Motor neuron (in vitro differentiated cells): ENCODE results near the gene PHF13. TPM values are rescaled to one million over a fixed set of nuclear protein-coding genes. Genes with fewer than 3 reads are reported as not detected.

Experiments
- ATAC-seq, 8 experiments: fragments of 200-7000 bp; cut with Tn5 transposase; replicated peaks in 6 of 8; 2 replicates each; pipeline ENCODE4 v1.8.0; 2021; ENCODE audit warnings: mild to moderate bottlenecking in 8 of 8, moderate library complexity in 8 of 8
- H3K27ac ChIP-seq, 2 donors: fragments of 250-450 bp; sonication (Bioruptor Pico); 2 replicates each; pipeline ENCODE4 v1.9.0; 2021; ENCODE audit warnings: antibody characterized with exemption in 2 of 2, mild to moderate bottlenecking in 2 of 2, moderate library complexity in 1 of 2
- H3K4me1 ChIP-seq, 2 donors: fragments of 250-450 bp; sonication (Bioruptor Pico); replicated peaks in 1 of 2; 2 replicates each; pipeline ENCODE4 v1.6.1; 2021; ENCODE audit warnings: antibody characterized with exemption in 2 of 2, mild to moderate bottlenecking in 2 of 2, moderate library complexity in 1 of 2
- H3K4me3 ChIP-seq, 5 donors: fragments of 250-450 bp; sonication (Bioruptor Pico); 2 replicates each; pipeline ENCODE4 v1.9.0; 2021; ENCODE audit warnings: antibody characterized with exemption in 5 of 5, mild to moderate bottlenecking in 5 of 5, moderate library complexity in 4 of 5
- WGBS, 10 experiments: fragments of 450-650 bp; shearing (Covaris generic); methylation state at CpG; one replicate each; pipeline ENCODE4 v1.0.0; 2022; 5-methylcytosine and 5-hydroxymethylcytosine counted together
- in situ Hi-C, 9 experiments: fragments of 400-800 bp; cut with MboI; loops; one replicate each; pipeline ENCODE4 v1.15.0; 2021; ENCODE audit warnings: low sequenced_read_pairs in 9 of 9, low pct_unique_long_range_greater_than_20kb in 2 of 9; ENCODE audit not compliant: unreplicated experiment in 9 of 9
- total RNA-seq, 8 experiments: library from RNA; unstranded; fragments of 300-600 nt; gene quantifications; 2 replicates each; pipeline versions ENCODE4 v1.2.3 to v1.2.4, GENCODE V29; 2022

The PHF13 gene
- total RNA-seq, 8 experiments from 2014 or later: 7.3 to 17.1 (median 10.1) TPM

DNA sequence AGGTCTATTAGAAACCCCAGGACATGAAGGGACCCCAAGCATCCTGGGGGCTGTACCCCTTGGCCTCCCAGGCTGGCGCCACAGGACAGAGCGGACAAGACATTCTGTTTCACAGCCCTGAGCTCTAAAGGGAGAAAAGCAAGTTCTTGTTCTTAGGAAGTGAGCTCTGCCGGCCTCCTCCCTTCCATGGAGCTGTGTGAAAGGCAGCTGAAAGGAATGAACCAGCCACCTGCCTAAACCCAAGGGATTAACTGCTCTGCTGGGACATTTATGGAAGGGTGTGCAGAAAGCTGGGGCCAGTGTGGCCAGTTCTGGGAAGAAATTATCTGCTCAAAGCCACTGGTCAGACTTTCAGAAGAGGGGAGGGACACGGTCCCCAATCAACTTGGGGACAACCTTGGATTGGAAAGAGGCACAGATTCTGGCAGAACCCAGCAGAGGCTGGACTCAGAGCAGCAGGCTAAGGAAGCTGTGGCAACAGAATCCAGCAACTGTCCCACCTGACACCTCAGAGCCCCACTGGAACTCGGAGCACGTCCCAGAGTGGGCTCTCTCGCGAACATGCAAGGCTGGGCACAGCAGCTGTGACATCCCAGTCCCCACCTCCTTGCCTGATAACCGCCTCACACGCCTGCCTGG, 13.0 kb upstream of the PHF13 start:
- H3K27ac ChIP-seq: peak overlapping the region in 1 of 2 donors; percentile 19
- 0 to 100% (median 35%) methylated on average over 2 to 6 of the region's 10 CpGs; no CpG with 5 or more reads in 3 of the 10 experiments for WGBS, 10 experiments
- peak overlapping the region; percentile 49 to 64 (median 59) for H3K4me3 ChIP-seq
- ATAC-seq: peak in 6 of 8 experiments; percentile 0 to 17 (median 2)
- in situ Hi-C loops: no loop called here
- H3K4me1 ChIP-seq: peaks cover 31 to 40% of the 10 kb centered on the region in 2 donors

DNA sequence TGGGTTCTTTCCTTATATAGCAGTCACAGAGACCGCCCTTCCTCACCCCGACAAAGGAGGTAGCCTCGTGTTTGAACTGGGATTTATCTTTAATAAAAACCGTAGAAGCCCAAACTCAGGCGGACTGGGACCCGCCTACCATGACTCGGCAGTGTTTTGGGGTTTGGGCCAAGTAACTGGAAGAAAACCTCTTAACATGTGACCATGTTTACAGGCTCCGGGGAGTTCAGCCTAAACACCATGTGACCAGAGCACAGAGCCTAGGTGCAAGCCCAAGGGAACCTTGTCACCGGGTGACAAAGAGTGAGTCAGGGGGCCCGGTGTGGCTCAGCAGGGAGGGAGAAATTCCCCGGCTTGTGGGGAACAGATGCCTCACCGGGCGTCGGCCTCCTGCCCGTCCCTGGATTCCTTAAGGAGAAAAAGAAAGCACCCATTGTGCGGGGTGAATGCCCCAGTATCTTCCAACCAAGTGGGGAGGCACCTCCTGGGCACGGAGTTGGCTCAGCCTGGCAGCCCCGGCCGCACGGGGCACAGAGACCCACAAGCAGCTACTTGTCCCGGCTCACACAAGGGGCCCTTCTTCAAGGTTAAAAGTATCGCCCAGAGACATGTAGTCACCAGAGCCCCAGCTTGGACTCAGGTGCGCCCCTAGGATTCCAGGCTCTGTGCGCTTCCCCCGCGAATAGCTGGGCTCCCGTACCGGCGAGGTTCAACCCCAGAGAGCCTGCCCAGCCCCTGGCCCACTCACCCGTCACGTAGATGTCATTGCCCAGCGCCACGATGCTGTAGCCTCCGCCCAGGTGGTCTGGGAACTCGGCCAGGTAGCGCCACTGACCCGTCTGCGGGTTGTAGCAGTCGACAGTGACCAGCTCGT, 12.2 kb upstream of the PHF13 start:
- peak; percentile 9 to 50 (median 24) for ATAC-seq
- H3K4me1 ChIP-seq: peaks cover 31 to 34% of the 10 kb centered on the region in 2 donors
- H3K4me3 ChIP-seq: peak overlapping the region; percentile 49 to 64 (median 59)
- WGBS, 10 experiments: 0 to 7% (median 0%) methylated on average over 1 to 25 of the region's 40 CpGs; no CpG with 5 or more reads in 2 of the 10 experiments
- in situ Hi-C loops: no loop called here
- H3K27ac ChIP-seq: peak overlapping the region in 1 of 2 donors; percentile 19

GRCh38 chr1:6601923-6602668, 11.4 kb upstream of the PHF13 start:
- peak overlapping the region; percentile 56 to 88 for H3K27ac ChIP-seq
- peaks cover 26 to 31% of the 10 kb centered on the region in 2 donors for H3K4me1 ChIP-seq
- H3K4me3 ChIP-seq: peak overlapping the region; percentile 49 to 64 (median 59)
- ATAC-seq: peak; percentile 3 to 61 (median 26)
- WGBS, 10 experiments: 0 to 2% (median 0%) methylated on average over 3 to 52 of the region's 103 CpGs; no CpG with 5 or more reads in 4 of the 10 experiments
- in situ Hi-C loops: no loop called here

DNA sequence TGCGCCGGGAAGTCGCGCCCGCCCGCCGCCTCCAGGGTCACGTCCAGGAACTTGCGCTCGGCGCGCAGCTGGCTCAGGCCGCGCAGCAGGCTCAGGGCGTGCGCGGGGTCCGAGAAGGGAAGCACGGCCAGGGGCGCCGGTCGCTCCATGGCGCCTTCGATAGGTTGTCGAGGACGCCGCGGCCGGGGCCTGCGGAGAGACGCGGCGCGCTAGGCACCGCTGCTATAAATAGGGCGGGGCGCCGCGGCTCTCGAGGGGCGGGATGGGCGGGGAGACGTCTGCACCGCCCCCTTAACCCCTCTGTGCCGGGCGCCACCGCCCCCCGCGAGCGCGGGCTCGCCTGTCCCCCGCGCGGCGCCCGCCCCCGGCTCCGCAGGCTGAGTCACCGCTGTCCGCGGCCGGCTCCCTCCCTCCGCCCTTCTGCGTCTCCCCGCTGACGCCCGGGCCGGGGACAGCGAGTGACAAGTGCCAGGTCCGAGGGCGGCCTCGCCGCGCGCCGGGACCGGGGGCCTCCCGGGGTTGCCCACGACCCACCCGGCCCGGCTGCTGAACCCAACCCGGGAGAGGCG, 10.8 kb upstream of the PHF13 start, which contains the start of gene KLHL21:
TSS of gene KLHL21 (minus strand) at position 201 of the 569 bp plus-strand sequence. CDS start at position 149, 52 bp downstream.
- H3K27ac ChIP-seq: peak within 1 kb of the TSS; percentile 66 to 88
- peaks cover 22 to 31% of the 10 kb centered on the region in 2 donors for H3K4me1 ChIP-seq
- peak within 1 kb of the TSS; percentile 49 to 64 (median 59) for H3K4me3 ChIP-seq
- in situ Hi-C loops: no loop called here
- WGBS, 10 experiments: 0% methylated on average over 13 of the region's 84 CpGs; no CpG with 5 or more reads in 9 of the 10 experiments
- peak; percentile 52 to 82 (median 72) for ATAC-seq

DNA sequence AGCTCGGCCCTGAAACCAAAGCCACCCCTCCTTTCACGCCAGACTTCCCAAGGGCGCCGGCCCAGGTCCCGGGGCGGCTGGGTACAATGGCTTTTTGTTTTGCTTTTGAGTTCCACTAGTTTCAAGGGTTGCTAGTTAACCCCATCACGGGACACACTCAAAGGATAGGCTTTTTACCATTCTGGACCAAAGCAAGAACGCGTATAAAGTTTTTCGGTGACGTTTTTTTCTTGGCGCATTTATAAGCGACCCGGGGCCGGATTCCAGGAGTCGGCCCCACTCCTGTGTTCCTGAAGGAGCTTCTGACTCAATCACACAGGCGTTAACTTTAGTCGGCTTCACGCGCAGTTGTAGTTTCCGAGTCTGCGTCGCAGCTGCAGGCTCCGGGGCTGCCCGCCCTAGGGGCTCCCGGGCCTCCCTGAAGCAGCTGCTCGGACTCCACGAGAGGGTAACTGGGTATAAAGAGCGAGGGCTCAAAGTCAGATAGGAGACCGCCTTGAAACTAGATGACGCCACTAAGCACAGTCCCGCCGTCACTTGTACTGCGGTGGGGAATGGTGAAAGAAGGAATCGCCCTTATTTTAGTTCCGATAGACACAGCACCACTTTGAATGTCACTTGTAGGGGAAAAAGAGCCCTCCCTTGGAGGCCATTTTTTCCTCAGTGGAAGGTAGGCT, 10.2 kb upstream of the PHF13 start:
- WGBS, 10 experiments: 0 to 13% (median 2%) methylated on average over 2 to 32 of the region's 36 CpGs; no CpG with 5 or more reads in 1 of the 10 experiments
- peak; percentile 8 to 33 (median 24) for ATAC-seq
- in situ Hi-C loops: no loop called here
- Histone ChIP-seq H3K4me3 (peak overlapping the region; percentile 49 to 64 (median 59)), H3K27ac (peak overlapping the region; percentile 66 to 88), H3K4me1 (peaks cover 22 to 31% of the 10 kb centered on the region in 2 donors)

GRCh38 chr1:6603915-6604558, 9.5 kb upstream of the PHF13 start:
- peak overlapping the region in 4 of 5 donors; percentile 54 to 64 (median 60) for H3K4me3 ChIP-seq
- H3K4me1 ChIP-seq: peaks cover 22 to 31% of the 10 kb centered on the region in 2 donors
- in situ Hi-C loops: no loop called here
- 13 to 51% (median 30%) methylated on average over 2 to 19 of the region's 19 CpGs; no CpG with 5 or more reads in 1 of the 10 experiments for WGBS, 10 experiments
- H3K27ac ChIP-seq: peak overlapping the region; percentile 66 to 88
- ATAC-seq: peak in 7 of 8 experiments; percentile 1 to 34 (median 7)

GRCh38 chr1:6612641-6613360, 730 bp upstream of the PHF13 start:
- ATAC-seq: peak; percentile 53 to 69 (median 64)
- 1 to 13% (median 2%) methylated on average over 4 to 29 of the region's 67 CpGs; no CpG with 5 or more reads in 1 of the 10 experiments for WGBS, 10 experiments
- Histone ChIP-seq H3K4me3 (peak overlapping the region; percentile 64 to 90 (median 79)), H3K4me1 (peaks cover 4 to 5% of the 10 kb centered on the region in 2 donors), H3K27ac (peak overlapping the region; percentile 80 to 83)
- in situ Hi-C loops: no loop called here

DNA sequence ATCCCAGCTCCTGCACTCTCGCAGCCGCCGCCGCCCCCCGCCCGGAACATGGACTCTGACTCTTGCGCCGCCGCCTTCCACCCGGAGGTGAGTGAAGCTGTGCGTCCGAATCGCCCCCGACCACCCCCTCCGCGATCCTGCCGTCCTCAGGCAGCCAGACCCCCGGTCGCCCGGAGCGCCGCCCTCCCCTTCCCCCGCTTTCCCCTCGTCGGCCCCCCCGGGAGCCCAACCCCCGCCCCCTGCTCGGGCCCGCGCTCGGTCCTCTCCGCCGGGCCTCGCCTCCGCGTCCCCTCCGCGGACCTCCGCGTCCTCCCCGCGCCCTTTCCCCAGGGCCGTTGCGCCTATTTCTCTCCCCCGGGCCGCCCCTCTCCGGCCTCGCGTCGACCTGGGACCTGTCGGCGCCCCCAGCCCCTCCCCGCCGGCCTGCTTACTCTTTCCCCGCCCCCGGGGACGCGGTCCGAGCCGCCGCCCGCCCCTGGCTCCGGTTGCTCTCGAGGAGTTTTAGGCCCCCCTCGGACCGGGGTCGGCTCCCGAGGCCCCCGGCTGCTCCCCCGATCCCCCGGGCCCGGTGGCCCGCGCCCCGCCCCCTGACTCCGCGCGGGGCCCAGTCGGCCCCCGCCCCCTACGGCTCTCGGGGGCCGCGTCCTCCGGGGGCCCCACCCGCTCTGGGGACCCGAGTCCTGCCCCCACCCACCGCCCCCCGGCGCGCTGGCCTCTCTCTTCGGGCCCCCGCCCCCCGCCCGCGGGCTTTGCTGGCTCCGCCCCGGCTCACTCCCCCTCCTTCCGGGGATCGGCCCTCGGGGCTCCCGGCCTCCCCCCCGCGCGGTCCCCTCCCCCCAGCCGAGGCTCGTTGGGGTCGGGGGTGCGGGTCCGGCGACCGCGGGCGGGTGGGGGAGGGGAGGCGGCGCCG, 743 bp downstream of the PHF13 start:
- Histone ChIP-seq H3K27ac (peak overlapping the region; percentile 30 to 69), H3K4me3 (peak overlapping the region; percentile 64 to 90 (median 79)), H3K4me1 (peaks cover 4 to 5% of the 10 kb centered on the region in 2 donors)
- WGBS, 10 experiments: 0% methylated on average over 15 of the region's 117 CpGs; no CpG with 5 or more reads in 9 of the 10 experiments
- in situ Hi-C loops: no loop called here
- peak; percentile 0 to 11 (median 2) for ATAC-seq

DNA sequence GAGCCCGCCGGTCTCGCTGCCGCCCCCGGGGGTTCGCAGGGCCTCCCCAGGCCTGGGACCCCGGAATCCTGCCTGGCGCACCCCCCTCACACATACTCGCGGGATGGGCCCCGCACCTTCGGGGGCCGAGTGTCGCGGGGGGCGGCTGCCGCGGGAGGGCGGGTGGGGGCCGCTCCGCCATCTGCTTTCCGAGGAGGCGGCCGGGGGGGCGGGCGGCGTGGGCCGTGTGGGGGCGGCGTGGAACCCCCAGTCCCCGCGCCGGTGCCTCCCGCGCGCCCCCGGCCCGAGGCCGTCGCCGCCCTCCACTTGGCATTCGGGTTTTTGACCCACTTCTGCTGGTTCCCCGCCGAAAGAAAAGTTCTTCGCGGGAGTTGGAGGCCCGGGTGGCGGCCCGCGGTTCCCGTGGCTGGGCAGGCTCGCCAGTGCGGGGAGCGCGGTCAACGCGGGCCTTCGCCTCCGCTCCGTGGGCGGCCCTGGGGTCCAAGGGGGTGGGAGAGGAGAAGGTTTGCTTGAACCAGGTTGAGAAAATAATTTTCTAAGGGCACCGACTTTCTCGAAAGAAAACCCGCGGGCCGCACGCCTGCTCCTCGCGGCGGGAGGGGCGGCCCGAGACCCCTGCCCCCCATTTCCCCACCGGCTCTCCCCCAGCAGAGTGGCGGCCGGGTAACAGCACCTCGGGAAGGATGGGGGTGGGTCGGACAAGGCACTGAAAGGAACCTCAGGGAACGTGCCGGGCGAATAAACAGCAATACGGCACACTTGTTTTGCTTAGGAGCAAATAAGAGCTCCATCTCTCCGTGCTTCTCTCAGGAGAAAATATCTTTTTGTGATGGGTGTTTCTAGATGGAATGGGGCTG, 1.6 kb downstream of the PHF13 start:
- H3K4me3 ChIP-seq: peak overlapping the region; percentile 64 to 90 (median 79)
- H3K4me1 ChIP-seq: peaks cover 4 to 5% of the 10 kb centered on the region in 2 donors
- no peak for ATAC-seq
- WGBS, 10 experiments: 0 to 10% (median 2%) methylated on average over 1 to 15 of the region's 82 CpGs; no CpG with 5 or more reads in 6 of the 10 experiments
- in situ Hi-C loops: no loop called here
- peak overlapping the region in 1 of 2 donors; percentile 69 for H3K27ac ChIP-seq
